Measurements from ENCODE around the gene MYRFL. TPM values are rescaled to one million over a fixed set of nuclear protein-coding genes. Genes with fewer than 3 reads are reported as not detected.

The MYRFL gene
- total RNA-seq, 1 donor from 2014 or later, result 0.20 TPM

DNA sequence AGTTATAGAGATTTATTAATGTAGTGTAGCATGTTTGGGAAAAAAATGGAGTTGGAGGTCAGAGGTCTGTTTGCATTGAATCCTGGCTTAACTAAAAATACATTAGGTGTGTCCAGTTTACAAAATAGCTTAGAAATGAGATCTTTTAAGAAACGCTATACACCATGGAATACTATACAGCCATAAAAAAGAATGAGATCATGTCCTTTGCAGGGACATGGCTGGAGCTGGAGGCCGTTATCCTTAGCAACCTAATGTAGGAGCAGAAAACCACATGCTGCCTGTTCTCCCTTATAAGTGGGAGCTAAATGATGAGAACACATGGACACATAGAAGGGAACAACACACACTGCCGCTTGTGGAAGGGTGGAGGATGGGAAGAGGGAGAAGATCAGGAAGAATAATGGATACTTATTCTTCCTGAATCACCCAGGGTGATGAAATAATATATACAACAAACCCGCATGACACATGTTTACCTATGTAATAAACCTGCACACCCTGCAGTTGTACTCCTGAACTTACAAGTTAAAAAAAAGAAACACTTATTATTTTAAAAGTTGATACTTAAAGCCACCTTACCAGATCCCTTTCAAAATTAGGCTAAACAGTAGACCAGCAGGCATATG, 14.0 kb upstream of the MYRFL start:
- H3K9me3 ChIP-seq (ENCODE audit: insufficient read depth, low read depth, low read length), result no peaks in the 10 kb centered on the region

DNA sequence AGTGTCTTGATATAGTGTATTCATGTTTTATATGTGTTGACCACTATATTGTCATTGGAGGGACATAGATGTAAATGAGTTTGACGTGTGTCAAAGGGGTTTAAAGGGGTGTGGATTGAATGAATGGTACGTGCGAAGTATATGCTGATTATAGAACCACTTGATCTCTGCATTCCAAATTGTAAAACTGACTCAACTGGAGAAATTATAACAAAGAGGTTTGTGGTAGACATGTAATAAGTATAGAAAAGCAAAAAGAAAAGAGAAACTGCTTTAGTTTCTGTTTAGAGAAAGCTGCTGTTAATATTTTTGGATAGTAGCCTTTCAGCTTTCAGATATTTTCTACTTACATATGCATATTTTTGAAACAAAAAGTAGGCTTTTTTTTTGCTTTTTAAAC, 8.9 kb upstream of the MYRFL start:
- no peak for FAIRE-seq
- Histone ChIP-seq H3K4me1 (ENCODE audit: insufficient read depth, low read length) (peaks cover 2% of the 10 kb centered on the region), H2AFZ (ENCODE audit: low read depth, low read length) (no peak overlapping the region), H3K9ac (ENCODE audit: low read length) (no peak overlapping the region), H3K9me3 (ENCODE audit: insufficient read depth, low read depth, low read length) (no peaks in the 10 kb centered on the region), H3K79me2 (ENCODE audit: insufficient read depth, low read length) (no peaks in the 10 kb centered on the region), H3K36me3 (ENCODE audit: insufficient read depth, low read length) (no peaks in the 10 kb centered on the region), H3K4me2 (ENCODE audit: low read length) (no peak overlapping the region), H4K20me1 (ENCODE audit: insufficient read depth, low read length) (no peaks in the 10 kb centered on the region), H3K27me3 (ENCODE audit: insufficient read depth, low read length) (no peaks in the 10 kb centered on the region), H3K27ac (ENCODE audit: low read depth, low read length) (no peak overlapping the region), H3K4me3 (ENCODE audit: insufficient read depth, low read depth, low read length) (no peak overlapping the region)
- DNase-seq (ENCODE audit: low read depth), result no peak
- Mint-ChIP-seq H3K36me3 (ENCODE audit: low read depth, unreplicated experiment) (no peaks in the 10 kb centered on the region), H3K4me3 (ENCODE audit: unreplicated experiment) (no peak overlapping the region), H3K9me3 (ENCODE audit: unreplicated experiment) (peaks cover 1% of the 10 kb centered on the region), H3K27me3 (ENCODE audit: low read depth, unreplicated experiment) (no peaks in the 10 kb centered on the region), H3K4me1 (ENCODE audit: low read depth, unreplicated experiment) (no peaks in the 10 kb centered on the region), H3K27ac (ENCODE audit: unreplicated experiment) (no peak overlapping the region)
- TF ChIP-seq EZH2 (IDR thresholded peaks at IDR 0.05; ENCODE audit: insufficient read depth, low read length), result no peak
- TF ChIP-seq, protein P1, sequence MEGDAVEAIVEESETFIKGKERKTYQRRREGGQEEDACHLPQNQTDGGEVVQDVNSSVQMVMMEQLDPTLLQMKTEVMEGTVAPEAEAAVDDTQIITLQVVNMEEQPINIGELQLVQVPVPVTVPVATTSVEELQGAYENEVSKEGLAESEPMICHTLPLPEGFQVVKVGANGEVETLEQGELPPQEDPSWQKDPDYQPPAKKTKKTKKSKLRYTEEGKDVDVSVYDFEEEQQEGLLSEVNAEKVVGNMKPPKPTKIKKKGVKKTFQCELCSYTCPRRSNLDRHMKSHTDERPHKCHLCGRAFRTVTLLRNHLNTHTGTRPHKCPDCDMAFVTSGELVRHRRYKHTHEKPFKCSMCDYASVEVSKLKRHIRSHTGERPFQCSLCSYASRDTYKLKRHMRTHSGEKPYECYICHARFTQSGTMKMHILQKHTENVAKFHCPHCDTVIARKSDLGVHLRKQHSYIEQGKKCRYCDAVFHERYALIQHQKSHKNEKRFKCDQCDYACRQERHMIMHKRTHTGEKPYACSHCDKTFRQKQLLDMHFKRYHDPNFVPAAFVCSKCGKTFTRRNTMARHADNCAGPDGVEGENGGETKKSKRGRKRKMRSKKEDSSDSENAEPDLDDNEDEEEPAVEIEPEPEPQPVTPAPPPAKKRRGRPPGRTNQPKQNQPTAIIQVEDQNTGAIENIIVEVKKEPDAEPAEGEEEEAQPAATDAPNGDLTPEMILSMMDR (IDR thresholded peaks at IDR 0.05; ENCODE audit: insufficient read depth, low read depth, low read length), result no peak

More for the DNA sequence above, 14.0 kb upstream of the MYRFL start:
- H3K9ac ChIP-seq (ENCODE audit: low read length), result no peak overlapping the region
- no peaks in the 10 kb centered on the region for H3K4me1 ChIP-seq (ENCODE audit: insufficient read depth, low read length)
- Mint-ChIP-seq H3K36me3 (ENCODE audit: low read depth, unreplicated experiment) (peaks cover 23% of the 10 kb centered on the region), H3K9me3 (ENCODE audit: unreplicated experiment) (peaks cover 27% of the 10 kb centered on the region), H3K27me3 (ENCODE audit: low read depth, unreplicated experiment) (no peaks in the 10 kb centered on the region), H3K27ac (ENCODE audit: unreplicated experiment) (no peak overlapping the region), H3K4me3 (ENCODE audit: unreplicated experiment) (no peak overlapping the region), H3K4me1 (ENCODE audit: low read depth, unreplicated experiment) (no peaks in the 10 kb centered on the region)
- DNase-seq (ENCODE audit: low read depth) (no peak), FAIRE-seq (no peak)
- no peaks in the 10 kb centered on the region for H3K27me3 ChIP-seq (ENCODE audit: insufficient read depth, low read length)
- no peak overlapping the region for H3K4me2 ChIP-seq (ENCODE audit: low read length)
- TF ChIP-seq, protein P1 (IDR thresholded peaks at IDR 0.05; ENCODE audit: insufficient read depth, low read depth, low read length), result no peak
- TF ChIP-seq EZH2 (IDR thresholded peaks at IDR 0.05; ENCODE audit: insufficient read depth, low read length), result no peak
- no peak overlapping the region for H2AFZ ChIP-seq (ENCODE audit: low read depth, low read length)
- no peaks in the 10 kb centered on the region for H3K79me2 ChIP-seq (ENCODE audit: insufficient read depth, low read length)
- H3K27ac ChIP-seq (ENCODE audit: low read depth, low read length), result no peak overlapping the region
- no peak overlapping the region for H3K4me3 ChIP-seq (ENCODE audit: insufficient read depth, low read depth, low read length)
- H3K36me3 ChIP-seq (ENCODE audit: insufficient read depth, low read length), result no peaks in the 10 kb centered on the region
- H4K20me1 ChIP-seq (ENCODE audit: insufficient read depth, low read length), result no peaks in the 10 kb centered on the region

DNA sequence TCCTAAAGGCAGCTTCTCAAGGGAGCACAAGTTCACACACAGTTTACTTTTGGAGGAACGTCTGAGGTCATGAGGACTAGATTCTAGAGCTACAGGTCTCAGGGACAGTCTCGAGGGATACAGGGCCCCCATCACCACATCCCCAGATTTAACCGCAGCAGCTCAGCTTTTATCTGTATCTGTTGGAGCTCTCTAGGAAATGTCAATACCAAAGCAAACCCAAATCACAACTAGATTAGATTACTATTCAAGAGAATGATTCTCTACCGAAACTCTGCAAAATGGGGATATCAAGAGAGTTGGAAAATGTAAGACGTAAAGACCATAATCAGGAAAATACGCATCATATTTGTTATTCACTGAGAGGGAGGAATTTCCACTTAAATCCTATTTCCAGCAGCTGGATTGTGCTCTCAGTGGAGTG, 4.0 kb upstream of the MYRFL start:
- Histone ChIP-seq H3K27ac (ENCODE audit: low read depth, low read length) (no peak overlapping the region), H4K20me1 (ENCODE audit: insufficient read depth, low read length) (no peaks in the 10 kb centered on the region), H3K4me3 (ENCODE audit: insufficient read depth, low read depth, low read length) (no peak overlapping the region), H3K27me3 (ENCODE audit: insufficient read depth, low read length) (no peaks in the 10 kb centered on the region), H3K79me2 (ENCODE audit: insufficient read depth, low read length) (no peaks in the 10 kb centered on the region), H3K36me3 (ENCODE audit: insufficient read depth, low read length) (no peaks in the 10 kb centered on the region), H3K9me3 (ENCODE audit: insufficient read depth, low read depth, low read length) (no peaks in the 10 kb centered on the region), H3K4me1 (ENCODE audit: insufficient read depth, low read length) (peaks cover 14% of the 10 kb centered on the region), H2AFZ (ENCODE audit: low read depth, low read length) (no peak overlapping the region), H3K4me2 (ENCODE audit: low read length) (peak overlapping the region; percentile 80), H3K9ac (ENCODE audit: low read length) (no peak overlapping the region)
- Mint-ChIP-seq H3K27me3 (ENCODE audit: low read depth, unreplicated experiment) (no peaks in the 10 kb centered on the region), H3K4me3 (ENCODE audit: unreplicated experiment) (no peak overlapping the region), H3K27ac (ENCODE audit: unreplicated experiment) (no peak overlapping the region), H3K36me3 (ENCODE audit: low read depth, unreplicated experiment) (no peaks in the 10 kb centered on the region), H3K9me3 (ENCODE audit: unreplicated experiment) (no peaks in the 10 kb centered on the region), H3K4me1 (ENCODE audit: low read depth, unreplicated experiment) (peaks cover 4% of the 10 kb centered on the region)
- no peak for DNase-seq (ENCODE audit: low read depth)
- no peak for FAIRE-seq
- TF ChIP-seq, protein P1 (IDR thresholded peaks at IDR 0.05; ENCODE audit: insufficient read depth, low read depth, low read length), result no peak
- no peak for TF ChIP-seq EZH2 (IDR thresholded peaks at IDR 0.05; ENCODE audit: insufficient read depth, low read length)

Measured in astrocyte (in vitro differentiated cells and primary cell).